HG03571 (cell line): ENCODE results near the gene LRRN2.

Experiments
- ATAC-seq: cut with Tn5 transposase; IDR thresholded peaks from one replicate; pipeline ENCODE4 v1.9.1; 2021; ENCODE audit not compliant: unreplicated experiment

Gene LRRN2

GRCh38 chr1:204712708-204713430 is 27.3 kb upstream of the LRRN2 start:
- ATAC-seq = no peak

- no peak for ATAC-seq
These were observed 26.6 kb upstream of the LRRN2 start for GRCh38 chr1:204711947-204712701.

DNA sequence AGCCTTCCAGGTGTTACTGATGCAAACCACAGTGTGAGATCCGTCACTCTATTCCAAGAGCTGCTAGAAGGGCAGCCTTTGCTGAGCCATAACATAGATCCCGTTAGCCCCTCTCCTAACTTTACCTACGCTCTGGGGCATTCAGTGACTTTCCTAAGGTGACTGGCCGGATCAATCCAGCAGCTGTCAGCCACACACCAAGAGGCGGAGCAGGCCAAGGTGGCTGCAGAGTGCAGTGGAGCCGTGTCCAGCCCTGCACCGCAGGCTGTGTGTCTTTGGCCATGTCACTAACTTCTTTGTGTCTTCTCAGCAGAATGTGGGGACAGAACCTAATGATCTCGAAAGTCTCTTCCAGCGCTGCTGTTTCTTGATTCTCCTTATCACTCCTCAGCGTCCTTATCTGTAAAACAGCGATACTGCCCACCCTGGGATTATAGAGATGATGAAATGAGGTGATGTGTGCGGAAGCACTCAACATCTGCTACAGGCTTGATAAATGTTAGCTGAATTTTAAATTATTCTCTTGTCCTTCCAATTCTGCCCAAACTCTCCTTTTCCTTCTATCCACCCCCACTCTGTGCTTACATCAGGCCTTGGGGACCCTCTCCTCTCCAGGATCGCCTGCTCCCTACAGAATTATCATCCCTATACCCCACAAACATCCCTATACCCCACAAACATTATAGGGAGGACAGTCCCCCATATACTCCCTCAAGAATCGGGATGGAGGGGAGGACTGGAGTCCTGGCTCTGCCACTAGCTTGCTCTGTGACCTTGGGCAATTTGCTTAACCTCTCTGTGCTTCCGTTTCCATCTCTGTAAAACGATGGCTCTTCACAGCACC is 25.8 kb upstream of the LRRN2 start:
- ATAC-seq = no peak

GRCh38 chr1:204709960-204710912 is 24.7 kb upstream of the LRRN2 start:
- no peak for ATAC-seq

DNA sequence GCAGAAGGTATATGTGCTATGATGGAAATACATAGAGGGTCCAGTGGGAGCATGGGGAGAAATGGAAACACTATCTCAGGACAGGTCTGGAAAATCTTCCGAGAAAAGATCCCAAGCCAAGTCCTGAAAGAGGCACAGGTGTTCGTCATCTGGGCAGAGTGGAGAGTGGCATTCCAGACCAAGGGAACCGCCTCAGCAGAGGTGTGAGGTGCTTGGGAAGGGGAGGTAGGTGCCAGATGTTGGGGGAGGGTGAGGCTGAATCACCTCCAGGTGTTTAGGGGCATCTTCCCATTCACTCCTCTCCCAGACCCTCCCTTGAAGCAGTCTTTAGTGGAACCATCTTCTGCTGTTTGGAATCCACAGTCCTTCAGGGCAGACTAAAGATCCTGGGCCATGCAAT is 23.5 kb upstream of the LRRN2 start:
- ATAC-seq = no peak

- ATAC-seq = no peak
These were observed 21.4 kb upstream of the LRRN2 start for GRCh38 chr1:204706838-204707509.

GRCh38 chr1:204705888-204706837 is 20.6 kb upstream of the LRRN2 start:
- ATAC-seq = no peak

- ATAC-seq = no peak
These were observed 19.9 kb upstream of the LRRN2 start for GRCh38 chr1:204705493-204705811.

- ATAC-seq = no peak
These were observed 19.4 kb upstream of the LRRN2 start for GRCh38 chr1:204704794-204705492.

GRCh38 chr1:204703826-204704612 is 18.5 kb upstream of the LRRN2 start:
- ATAC-seq = no peak

GRCh38 chr1:204703268-204703664 is 17.7 kb upstream of the LRRN2 start:
- no peak for ATAC-seq

DNA sequence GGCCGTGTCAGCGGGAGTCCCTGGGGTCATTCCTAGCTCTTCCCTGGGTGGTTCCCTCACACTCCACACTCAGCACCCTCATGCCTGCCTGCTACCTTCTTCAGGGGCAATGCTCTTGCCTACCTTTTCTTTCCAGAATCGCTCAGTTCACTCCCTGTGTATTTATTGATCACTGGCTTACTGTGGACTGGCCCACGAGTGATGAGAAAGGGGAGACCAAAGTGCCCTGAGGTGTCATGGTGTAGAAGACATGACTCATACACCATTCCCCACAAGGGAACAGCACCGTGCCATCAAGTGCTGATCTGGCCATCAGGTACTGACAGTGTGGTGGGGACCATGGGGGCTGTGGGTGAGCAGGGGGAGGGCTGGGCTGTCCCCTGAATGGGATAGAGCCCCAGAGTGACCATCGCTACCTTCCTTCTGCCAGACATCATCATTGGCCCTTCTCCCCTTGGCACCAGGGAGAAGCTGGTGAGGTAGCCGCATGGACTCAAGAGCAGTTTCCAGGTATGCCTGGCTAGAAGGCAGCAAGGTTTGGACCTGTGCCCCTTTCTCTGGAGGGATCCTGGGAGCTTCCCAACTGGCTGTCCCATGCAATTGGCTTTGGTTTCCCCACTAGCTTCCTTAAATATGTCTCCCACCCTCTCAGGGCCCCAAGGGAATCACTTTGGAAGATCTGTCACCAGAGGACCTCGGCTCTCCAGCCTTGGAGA is 17.2 kb upstream of the LRRN2 start:
- ATAC-seq = no peak

- ATAC-seq = no peak
These were observed 15.7 kb upstream of the LRRN2 start for GRCh38 chr1:204701229-204701628.

DNA sequence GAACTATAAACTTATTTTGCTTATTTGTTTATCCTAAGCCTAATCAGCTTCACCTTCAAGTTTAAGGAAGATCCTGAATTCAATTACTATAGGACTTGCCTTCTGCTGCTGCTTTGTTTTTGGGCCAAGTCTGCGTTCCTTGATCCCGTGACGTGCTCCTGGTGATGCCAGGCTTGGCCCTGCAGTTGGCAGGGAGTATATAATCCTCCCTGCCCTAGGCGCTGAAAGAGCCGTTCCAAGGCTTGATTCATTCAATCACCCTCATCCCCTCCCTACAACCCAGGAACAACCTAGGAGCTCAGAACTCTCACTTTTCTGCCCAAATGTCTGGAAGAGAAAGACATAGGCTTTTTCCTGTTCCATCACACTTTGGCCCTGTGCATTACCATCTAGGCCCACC is 12.4 kb upstream of the LRRN2 start:
- ATAC-seq = no peak

DNA sequence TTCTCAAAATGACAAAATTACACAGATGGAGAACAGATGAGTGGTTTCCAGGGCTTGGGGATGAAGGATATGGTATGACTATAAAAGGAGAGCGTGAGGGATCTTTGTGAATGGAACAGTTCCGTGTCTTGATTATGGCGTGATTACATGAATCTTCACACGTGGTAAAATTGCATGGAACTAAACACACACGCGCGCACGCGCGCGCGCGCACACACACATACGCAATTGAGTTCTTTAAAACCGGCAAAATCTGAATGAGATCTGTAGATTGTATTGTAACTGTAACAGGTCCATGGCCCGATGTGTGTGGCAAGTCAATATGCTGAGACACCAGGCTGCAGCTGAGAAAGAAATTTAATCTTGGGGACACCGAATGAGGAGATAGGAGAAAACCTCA is 11.1 kb upstream of the LRRN2 start:
- ATAC-seq = no peak

DNA sequence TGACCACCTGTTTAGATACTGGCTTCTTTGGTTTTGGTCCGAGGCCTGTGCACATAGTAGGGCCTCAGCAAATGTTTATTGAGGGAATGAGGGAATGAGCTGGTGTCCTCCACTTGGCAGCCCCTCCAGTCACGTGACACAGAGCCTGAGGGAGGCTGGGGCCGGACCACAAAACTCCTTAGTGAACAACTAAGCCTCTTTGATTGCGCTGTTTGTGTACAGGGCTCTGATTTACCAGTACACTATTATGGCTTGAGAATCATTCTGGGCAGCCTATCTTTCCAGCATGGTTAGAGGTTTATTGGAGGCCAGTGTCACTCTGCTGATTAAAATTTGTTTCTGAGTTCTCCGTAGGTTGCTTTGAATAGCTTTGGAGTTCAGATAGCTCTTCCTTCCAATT is 10.2 kb upstream of the LRRN2 start:
- ATAC-seq = no peak

GRCh38 chr1:204694145-204694544 is 8.6 kb upstream of the LRRN2 start:
- no peak for ATAC-seq
